ENCODE results near the gene LYZL4. TPM values are rescaled to one million over a fixed set of nuclear protein-coding genes. Genes with fewer than 3 reads are reported as not detected.

Gene LYZL4
- total and polyA plus RNA-seq, 10 of the 15 experiments (the other 5 are each of a cell fraction or from before 2014, with no cell fraction given), result 0.10 to 0.11 (median 0.11) TPM; not detected in 7

DNA sequence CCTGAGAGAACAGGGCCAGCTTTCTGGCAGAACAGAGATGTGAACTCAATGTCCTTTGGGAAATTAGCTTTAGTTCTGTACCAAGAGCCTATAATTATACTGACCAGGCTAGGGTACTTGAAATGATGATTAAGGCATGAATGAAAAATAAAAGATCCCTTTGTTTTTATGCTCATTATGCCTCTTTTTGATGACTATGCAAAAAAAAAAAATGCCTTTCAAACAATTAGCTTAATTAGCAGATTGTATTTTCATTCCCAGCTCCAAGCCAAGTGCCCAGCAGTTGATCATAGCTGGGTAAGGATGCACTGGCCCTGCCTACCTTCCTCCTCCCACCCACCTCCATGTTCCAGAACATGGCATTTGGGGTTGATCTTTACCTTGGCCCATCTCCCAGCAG, 56.8 kb downstream of the LYZL4 start:
- BruUV-seq (replicated peaks), result no TSS peak
- intact Hi-C loops (cut with micrococcal nuclease; ENCODE audit: unreplicated experiment), result no loop called here
- CTCF ChIA-PET, result interaction anchor here (1.4 to 1.5 kb wide), 2 partner anchors 25 to 106 kb away, joined by 3 read pairs; no protein-coding TSS in a partner anchor
- TF ChIP-seq, protein P1, sequence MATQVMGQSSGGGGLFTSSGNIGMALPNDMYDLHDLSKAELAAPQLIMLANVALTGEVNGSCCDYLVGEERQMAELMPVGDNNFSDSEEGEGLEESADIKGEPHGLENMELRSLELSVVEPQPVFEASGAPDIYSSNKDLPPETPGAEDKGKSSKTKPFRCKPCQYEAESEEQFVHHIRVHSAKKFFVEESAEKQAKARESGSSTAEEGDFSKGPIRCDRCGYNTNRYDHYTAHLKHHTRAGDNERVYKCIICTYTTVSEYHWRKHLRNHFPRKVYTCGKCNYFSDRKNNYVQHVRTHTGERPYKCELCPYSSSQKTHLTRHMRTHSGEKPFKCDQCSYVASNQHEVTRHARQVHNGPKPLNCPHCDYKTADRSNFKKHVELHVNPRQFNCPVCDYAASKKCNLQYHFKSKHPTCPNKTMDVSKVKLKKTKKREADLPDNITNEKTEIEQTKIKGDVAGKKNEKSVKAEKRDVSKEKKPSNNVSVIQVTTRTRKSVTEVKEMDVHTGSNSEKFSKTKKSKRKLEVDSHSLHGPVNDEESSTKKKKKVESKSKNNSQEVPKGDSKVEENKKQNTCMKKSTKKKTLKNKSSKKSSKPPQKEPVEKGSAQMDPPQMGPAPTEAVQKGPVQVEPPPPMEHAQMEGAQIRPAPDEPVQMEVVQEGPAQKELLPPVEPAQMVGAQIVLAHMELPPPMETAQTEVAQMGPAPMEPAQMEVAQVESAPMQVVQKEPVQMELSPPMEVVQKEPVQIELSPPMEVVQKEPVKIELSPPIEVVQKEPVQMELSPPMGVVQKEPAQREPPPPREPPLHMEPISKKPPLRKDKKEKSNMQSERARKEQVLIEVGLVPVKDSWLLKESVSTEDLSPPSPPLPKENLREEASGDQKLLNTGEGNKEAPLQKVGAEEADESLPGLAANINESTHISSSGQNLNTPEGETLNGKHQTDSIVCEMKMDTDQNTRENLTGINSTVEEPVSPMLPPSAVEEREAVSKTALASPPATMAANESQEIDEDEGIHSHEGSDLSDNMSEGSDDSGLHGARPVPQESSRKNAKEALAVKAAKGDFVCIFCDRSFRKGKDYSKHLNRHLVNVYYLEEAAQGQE (IDR thresholded peaks at IDR 0.05; ENCODE audit: low read depth, low read length), result no peak
- TF ChIP-seq CBX3 (IDR thresholded peaks at IDR 0.05; ENCODE audit: borderline replicate concordance, low read depth), result no peak
- no peak for TF ChIP-seq POLR2A (IDR thresholded peaks at IDR 0.05; ENCODE audit: low read depth, low read length)
- TF ChIP-seq, protein P2, sequence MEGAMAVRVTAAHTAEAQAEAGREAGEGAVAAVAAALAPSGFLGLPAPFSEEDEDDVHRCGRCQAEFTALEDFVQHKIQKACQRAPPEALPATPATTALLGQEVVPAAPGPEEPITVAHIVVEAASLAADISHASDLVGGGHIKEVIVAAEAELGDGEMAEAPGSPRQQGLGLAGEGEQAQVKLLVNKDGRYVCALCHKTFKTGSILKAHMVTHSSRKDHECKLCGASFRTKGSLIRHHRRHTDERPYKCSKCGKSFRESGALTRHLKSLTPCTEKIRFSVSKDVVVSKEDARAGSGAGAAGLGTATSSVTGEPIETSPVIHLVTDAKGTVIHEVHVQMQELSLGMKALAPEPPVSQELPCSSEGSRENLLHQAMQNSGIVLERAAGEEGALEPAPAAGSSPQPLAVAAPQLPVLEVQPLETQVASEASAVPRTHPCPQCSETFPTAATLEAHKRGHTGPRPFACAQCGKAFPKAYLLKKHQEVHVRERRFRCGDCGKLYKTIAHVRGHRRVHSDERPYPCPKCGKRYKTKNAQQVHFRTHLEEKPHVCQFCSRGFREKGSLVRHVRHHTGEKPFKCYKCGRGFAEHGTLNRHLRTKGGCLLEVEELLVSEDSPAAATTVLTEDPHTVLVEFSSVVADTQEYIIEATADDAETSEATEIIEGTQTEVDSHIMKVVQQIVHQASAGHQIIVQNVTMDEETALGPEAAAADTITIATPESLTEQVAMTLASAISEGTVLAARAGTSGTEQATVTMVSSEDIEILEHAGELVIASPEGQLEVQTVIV (IDR thresholded peaks at IDR 0.05; ENCODE audit: borderline replicate concordance, partially characterized antibody), result no peak
- TF ChIP-seq MXI1 (IDR thresholded peaks at IDR 0.05; ENCODE audit: low read depth, low read length), result no peak
- no peak for TF ChIP-seq MEF2B (IDR thresholded peaks at IDR 0.05; ENCODE audit: partially characterized antibody, poor library complexity, severe bottlenecking)
- TF ChIP-seq, protein P3, sequence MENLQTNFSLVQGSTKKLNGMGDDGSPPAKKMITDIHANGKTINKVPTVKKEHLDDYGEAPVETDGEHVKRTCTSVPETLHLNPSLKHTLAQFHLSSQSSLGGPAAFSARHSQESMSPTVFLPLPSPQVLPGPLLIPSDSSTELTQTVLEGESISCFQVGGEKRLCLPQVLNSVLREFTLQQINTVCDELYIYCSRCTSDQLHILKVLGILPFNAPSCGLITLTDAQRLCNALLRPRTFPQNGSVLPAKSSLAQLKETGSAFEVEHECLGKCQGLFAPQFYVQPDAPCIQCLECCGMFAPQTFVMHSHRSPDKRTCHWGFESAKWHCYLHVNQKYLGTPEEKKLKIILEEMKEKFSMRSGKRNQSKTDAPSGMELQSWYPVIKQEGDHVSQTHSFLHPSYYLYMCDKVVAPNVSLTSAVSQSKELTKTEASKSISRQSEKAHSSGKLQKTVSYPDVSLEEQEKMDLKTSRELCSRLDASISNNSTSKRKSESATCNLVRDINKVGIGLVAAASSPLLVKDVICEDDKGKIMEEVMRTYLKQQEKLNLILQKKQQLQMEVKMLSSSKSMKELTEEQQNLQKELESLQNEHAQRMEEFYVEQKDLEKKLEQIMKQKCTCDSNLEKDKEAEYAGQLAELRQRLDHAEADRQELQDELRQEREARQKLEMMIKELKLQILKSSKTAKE (IDR thresholded peaks at IDR 0.05; ENCODE audit: low read depth, poor library complexity, severe bottlenecking), result no peak
- TF ChIP-seq, protein P4, sequence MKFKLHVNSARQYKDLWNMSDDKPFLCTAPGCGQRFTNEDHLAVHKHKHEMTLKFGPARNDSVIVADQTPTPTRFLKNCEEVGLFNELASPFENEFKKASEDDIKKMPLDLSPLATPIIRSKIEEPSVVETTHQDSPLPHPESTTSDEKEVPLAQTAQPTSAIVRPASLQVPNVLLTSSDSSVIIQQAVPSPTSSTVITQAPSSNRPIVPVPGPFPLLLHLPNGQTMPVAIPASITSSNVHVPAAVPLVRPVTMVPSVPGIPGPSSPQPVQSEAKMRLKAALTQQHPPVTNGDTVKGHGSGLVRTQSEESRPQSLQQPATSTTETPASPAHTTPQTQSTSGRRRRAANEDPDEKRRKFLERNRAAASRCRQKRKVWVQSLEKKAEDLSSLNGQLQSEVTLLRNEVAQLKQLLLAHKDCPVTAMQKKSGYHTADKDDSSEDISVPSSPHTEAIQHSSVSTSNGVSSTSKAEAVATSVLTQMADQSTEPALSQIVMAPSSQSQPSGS (IDR thresholded peaks at IDR 0.05; ENCODE audit: low read length), result no peak
- TF ChIP-seq, protein P5, sequence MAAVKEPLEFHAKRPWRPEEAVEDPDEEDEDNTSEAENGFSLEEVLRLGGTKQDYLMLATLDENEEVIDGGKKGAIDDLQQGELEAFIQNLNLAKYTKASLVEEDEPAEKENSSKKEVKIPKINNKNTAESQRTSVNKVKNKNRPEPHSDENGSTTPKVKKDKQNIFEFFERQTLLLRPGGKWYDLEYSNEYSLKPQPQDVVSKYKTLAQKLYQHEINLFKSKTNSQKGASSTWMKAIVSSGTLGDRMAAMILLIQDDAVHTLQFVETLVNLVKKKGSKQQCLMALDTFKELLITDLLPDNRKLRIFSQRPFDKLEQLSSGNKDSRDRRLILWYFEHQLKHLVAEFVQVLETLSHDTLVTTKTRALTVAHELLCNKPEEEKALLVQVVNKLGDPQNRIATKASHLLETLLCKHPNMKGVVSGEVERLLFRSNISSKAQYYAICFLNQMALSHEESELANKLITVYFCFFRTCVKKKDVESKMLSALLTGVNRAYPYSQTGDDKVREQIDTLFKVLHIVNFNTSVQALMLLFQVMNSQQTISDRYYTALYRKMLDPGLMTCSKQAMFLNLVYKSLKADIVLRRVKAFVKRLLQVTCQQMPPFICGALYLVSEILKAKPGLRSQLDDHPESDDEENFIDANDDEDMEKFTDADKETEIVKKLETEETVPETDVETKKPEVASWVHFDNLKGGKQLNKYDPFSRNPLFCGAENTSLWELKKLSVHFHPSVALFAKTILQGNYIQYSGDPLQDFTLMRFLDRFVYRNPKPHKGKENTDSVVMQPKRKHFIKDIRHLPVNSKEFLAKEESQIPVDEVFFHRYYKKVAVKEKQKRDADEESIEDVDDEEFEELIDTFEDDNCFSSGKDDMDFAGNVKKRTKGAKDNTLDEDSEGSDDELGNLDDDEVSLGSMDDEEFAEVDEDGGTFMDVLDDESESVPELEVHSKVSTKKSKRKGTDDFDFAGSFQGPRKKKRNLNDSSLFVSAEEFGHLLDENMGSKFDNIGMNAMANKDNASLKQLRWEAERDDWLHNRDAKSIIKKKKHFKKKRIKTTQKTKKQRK (IDR thresholded peaks at IDR 0.05; ENCODE audit: low read depth, low read length), result no peak
- no peak for TF ChIP-seq SUZ12 (IDR thresholded peaks at IDR 0.05; ENCODE audit: unreplicated experiment)

More for the DNA sequence above, 56.8 kb downstream of the LYZL4 start:
- Histone ChIP-seq H2AFZ (ENCODE audit: control insufficient read depth, low read depth, low read length) (no peak overlapping the region), H3K9me3 (replicated peaks; ENCODE audit: control insufficient read depth, insufficient read depth, low read length) (no peaks in the 10 kb centered on the region), H3K36me3 (ENCODE audit: control insufficient read depth in 2 of 2, insufficient read depth in 2 of 2, low read length in 1 of 2) (no peaks in the 10 kb centered on the region), H3K4me1 (ENCODE audit: control insufficient read depth, insufficient read depth, low read length) (no peaks in the 10 kb centered on the region), H3K27me3 (replicated peaks in 1 of 2; ENCODE audit: control insufficient read depth in 2 of 2, insufficient read depth in 2 of 2, low read length in 1 of 2) (no peaks in the 10 kb centered on the region; a peak in 1 of 4 replicates), H3K27ac (ENCODE audit: control insufficient read depth, insufficient read depth) (no peak overlapping the region), H4K20me1 (ENCODE audit: control insufficient read depth, insufficient read depth) (no peaks in the 10 kb centered on the region), H3K4me3 (no peak overlapping the region), H3K4me2 (ENCODE audit: control insufficient read depth, insufficient read depth) (no peak overlapping the region), H3K79me2 (ENCODE audit: control insufficient read depth, insufficient read depth, low read length) (no peaks in the 10 kb centered on the region), H3K9ac (ENCODE audit: control insufficient read depth, insufficient read depth, low read length) (no peak overlapping the region)
- ChIA-PET POLR2A (no interaction called here), SMC1A (ENCODE audit: uncharacterized antibody, unreplicated experiment) (interaction anchor here (0.6 to 1.0 kb wide), 2 partner anchors 10 to 26 kb away, joined by 3 read pairs; no protein-coding TSS in a partner anchor), RAD21 (ENCODE audit: unreplicated experiment) (no interaction called here)
- in situ Hi-C loops (cut with MboI), result no loop called here
- DNase-seq (ENCODE audit: low read depth, low spot score) (no peak), ATAC-seq (no peak), FAIRE-seq (no peak)

Data from GM12878 (cell line).